ENCODE results near the gene CHID1. TPM values are rescaled to one million over a fixed set of nuclear protein-coding genes. Genes with fewer than 3 reads are reported as not detected.
A peak's percentile ranks its signal among the peaks of the same experiment; 100 is the strongest.

CHID1 gene
- total and polyA plus RNA-seq, 5 experiments from 2014 or later = 50.2 to 61.5 (median 54.7) TPM

GRCh38 chr11:847876-848275 lies 62.7 kb downstream of the CHID1 start:
- no peaks in the 10 kb centered on the region for H3K36me3 Mint-ChIP-seq
- peaks cover 0 to 7% (median 0%) of the 10 kb centered on the region in 5 donors for H3K27me3 Mint-ChIP-seq
- H3K4me1 Mint-ChIP-seq = peaks cover 9 to 32% (median 22%) of the 10 kb centered on the region in 4 donors
- no peak overlapping the region for H3K27ac Mint-ChIP-seq
- no peaks in the 10 kb centered on the region for H3K9me3 Mint-ChIP-seq
- ATAC-seq = no peak
- POLR2A ChIA-PET = interaction anchor here (0.5 to 1.7 kb wide), 8 partner anchors 10 to 203 kb away, joined by 3 to 6 read pairs (median 4); partner anchors contain the start of gene PNPLA2
- peak overlapping the region in 1 of 10 donors; percentile 75 for H3K4me3 Mint-ChIP-seq
- DNase-seq = no peak

DNA sequence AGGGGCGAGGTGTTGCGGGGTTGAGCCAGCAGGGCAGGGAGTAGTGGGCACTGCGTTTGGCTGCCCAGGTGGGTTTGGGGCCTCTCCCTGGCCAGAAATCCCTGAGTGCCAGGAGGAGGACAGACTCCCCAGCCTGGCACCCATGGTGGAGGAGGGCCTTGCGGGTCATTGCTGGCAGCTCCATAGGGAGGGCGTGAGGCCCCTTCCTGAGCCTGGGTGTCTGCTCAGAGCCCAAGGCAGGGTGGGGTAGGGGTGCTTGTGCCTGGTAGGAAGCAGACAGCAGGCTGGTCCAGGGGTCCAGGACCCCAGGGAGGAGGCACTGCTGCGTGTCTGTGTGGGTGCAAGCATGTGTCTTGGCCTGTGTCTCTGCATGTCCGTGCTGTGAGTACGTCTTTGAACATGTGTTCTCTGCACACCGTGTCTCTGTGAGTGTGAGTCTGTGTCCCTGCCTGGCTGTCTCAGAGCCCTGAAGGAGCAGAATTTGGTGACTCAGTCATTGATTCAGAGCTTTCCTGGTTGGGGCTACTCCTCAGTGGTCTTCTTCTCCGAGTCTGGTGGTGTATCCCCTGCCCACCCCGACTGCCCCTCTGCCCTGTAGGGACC lies 64.0 kb downstream of the CHID1 start:
- Mint-ChIP-seq H3K9me3 (no peaks in the 10 kb centered on the region), H3K36me3 (no peaks in the 10 kb centered on the region), H3K27ac (no peak overlapping the region), H3K4me3 (peak overlapping the region in 3 of 10 donors; percentile 13 to 62 (median 14)), H3K27me3 (peaks cover 0 to 7% (median 0%) of the 10 kb centered on the region in 5 donors), H3K4me1 (peaks cover 9 to 32% (median 24%) of the 10 kb centered on the region in 4 donors)
- POLR2A ChIA-PET = interaction anchor here (0.8 to 1.2 kb wide), 3 partner anchors 14 to 37 kb away, joined by 3 to 4 read pairs (median 4); partner anchors contain the start of gene RPLP2
- no peak for ATAC-seq
- DNase-seq = no peak

DNA sequence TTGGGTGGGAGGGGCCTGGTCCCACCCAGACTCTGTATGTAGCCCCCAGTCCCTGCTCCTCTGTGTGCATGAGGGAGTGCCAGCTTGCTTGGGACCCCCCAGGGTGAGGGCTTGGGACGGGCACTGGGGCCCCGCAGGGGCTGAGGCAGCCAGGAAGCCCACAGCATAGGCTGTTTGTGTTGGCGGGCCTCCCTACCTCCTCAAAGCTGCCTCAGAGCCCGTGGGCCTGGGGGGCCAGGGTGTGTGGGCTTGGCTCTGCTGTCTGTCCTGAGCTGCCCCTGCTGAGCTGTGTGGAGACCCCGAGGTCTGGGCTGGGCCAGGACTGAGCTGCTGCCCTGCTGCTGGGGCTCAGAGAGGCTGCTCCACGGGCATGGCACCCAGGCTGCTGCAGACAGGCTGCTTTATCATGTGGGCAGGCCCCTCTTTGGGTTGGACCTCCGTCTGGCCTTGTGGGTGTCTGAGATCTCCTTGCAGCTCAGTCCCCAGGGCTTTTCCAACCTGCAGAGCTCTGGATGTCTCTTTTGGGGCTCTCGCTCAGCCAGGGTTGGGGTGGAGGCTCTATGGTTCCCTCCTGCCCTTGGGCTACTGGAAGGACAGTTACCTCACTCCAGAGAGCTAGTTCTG lies 64.6 kb downstream of the CHID1 start:
- Mint-ChIP-seq H3K36me3 (no peaks in the 10 kb centered on the region), H3K4me1 (peaks cover 9 to 37% (median 30%) of the 10 kb centered on the region in 4 donors), H3K4me3 (peak overlapping the region in 4 of 10 donors; percentile 13 to 56 (median 20)), H3K27ac (peak overlapping the region in 5 of 10 donors; percentile 20 to 67 (median 44)), H3K27me3 (peaks cover 0 to 7% (median 0%) of the 10 kb centered on the region in 5 donors), H3K9me3 (no peaks in the 10 kb centered on the region)
- no peak for DNase-seq
- no peak for ATAC-seq
- POLR2A ChIA-PET = interaction anchor here (0.6 to 1.2 kb wide), 3 partner anchors 20 to 145 kb away, joined by 3 to 4 read pairs (median 3); partner anchors contain the start of gene RPLP2

DNA sequence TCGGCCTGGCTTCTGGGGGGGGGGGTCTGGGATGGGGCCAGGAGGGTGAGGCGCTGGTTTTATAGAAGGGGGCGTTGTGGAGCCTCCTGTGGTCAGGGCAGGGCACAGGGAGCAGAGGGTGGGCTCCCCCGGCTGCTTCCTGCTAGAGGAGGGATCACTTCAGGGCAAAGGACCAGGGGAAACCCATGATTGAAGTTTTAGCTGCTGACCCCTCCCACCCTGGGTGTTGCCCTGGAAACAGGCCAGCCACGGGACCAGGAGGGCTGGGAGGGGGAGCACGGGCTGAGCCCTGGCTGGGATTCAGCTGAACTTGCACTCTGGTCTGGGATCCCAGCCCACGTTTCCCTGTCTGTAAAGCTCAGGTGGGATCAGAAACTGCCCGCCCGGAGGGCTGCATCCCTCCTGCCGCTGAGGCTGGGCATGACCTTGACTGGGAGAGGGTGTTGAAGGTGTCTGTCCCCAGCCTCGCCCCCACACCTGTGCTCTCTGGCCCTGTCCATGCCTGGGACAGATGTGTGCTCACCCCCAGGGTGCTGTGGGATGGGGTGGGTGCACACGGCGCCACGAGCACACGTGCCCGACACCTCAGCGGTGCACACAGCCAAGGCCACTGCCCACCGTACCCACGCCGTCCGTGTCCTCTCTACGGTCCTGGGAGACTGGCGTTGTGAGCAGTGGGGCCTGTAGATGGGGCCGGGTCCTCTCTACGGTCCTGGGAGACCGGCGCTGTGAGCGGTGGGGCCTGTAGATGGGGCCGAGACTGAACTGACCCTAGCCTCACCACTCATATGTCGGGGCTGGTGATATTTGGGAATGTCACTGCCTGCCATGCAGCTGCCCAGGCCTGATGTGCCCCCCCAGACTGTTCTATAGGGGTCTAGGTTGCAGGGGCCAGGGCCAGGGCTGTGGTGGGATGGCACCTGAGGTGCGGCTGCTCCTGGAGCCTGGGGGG lies 65.6 kb downstream of the CHID1 start:
- Mint-ChIP-seq H3K4me1 (peaks cover 14 to 45% (median 40%) of the 10 kb centered on the region in 4 donors), H3K4me3 (peak overlapping the region in 9 of 10 donors; percentile 9 to 80 (median 54)), H3K27me3 (peaks cover 0 to 7% (median 0%) of the 10 kb centered on the region in 5 donors), H3K36me3 (peaks cover 0 to 3% (median 0%) of the 10 kb centered on the region in 3 donors), H3K9me3 (no peaks in the 10 kb centered on the region), H3K27ac (peak overlapping the region in 5 of 10 donors; percentile 20 to 59 (median 44))
- POLR2A ChIA-PET = interaction anchor here (0.8 to 6.2 kb wide), 5 partner anchors 8 to 35 kb away, joined by 4 to 92 read pairs (median 4); partner anchors contain the start of genes CD151, CRACR2B, PNPLA2 and RPLP2
- ATAC-seq = peak in 1 of 2 donors; percentile 24
- DNase-seq = peak in 3 of 10 donors; percentile 51 to 63 (median 56)

DNA sequence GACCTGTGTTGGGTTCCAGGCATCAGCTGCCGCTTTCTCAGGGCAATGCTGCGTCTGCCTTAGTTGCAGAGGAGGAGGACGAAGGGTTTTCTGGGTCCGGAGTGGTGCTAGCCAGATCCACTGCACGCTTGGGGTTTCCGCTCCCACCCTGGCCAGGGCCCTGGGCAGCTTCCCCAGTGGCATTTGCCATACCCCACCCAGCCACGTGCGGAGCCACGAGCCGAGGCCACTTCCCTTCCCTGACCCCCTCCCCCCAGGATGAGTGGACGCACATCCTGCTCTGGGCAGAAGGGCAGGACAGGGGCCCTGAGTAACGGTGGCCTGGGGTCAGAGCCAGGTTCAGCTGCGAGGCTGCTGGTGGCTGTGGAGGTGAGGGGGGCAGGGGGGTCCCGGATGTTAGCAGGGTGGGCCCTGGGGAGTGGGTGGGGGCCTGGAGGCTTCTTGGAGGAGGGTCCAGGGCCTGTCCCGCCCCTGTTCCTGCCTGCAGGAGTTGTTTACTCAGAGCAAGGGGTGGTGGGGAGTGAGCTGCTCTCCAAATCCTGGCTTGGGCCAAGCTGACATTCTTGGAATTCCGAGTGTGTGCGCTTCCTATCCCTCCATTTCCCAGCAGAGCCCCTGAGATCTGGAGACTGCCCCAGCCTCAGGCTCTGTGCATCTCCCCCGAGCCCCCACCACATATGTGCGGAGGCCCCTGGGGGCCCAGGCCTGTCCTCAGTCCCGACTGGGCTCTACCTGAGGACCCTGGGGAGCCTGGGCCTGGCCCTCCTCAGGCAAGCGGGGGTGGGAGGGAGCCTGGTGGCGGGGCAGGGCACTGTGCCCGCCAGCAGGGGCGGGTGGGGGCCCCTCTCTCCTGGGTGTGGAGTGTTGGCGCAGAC lies 66.6 kb downstream of the CHID1 start:
- POLR2A ChIA-PET = interaction anchor here (1.0 to 6.2 kb wide), 7 partner anchors 7 to 67 kb away, joined by 4 to 92 read pairs (median 10); partner anchors contain the start of genes CD151, CHID1, CRACR2B and PNPLA2
- peaks cover 11 to 47% (median 41%) of the 10 kb centered on the region in 4 donors for H3K4me1 Mint-ChIP-seq
- no peak for DNase-seq
- peak overlapping the region; percentile 68 to 90 (median 79) for H3K4me3 Mint-ChIP-seq
- H3K36me3 Mint-ChIP-seq = peaks cover 0 to 7% (median 0%) of the 10 kb centered on the region in 3 donors
- H3K27ac Mint-ChIP-seq = peak overlapping the region; percentile 44 to 79 (median 70)
- H3K9me3 Mint-ChIP-seq = no peaks in the 10 kb centered on the region
- peak in 1 of 2 donors; percentile 9 for ATAC-seq
- peaks cover 0 to 4% (median 0%) of the 10 kb centered on the region in 5 donors for H3K27me3 Mint-ChIP-seq

- H3K4me3 Mint-ChIP-seq = peak overlapping the region; percentile 68 to 90 (median 79)
- H3K36me3 Mint-ChIP-seq = peaks cover 0 to 9% (median 0%) of the 10 kb centered on the region in 3 donors
- H3K4me1 Mint-ChIP-seq = peaks cover 11 to 41% (median 36%) of the 10 kb centered on the region in 4 donors
- ATAC-seq = peak in 1 of 2 donors; percentile 14
- POLR2A ChIA-PET = interaction anchor here (0.6 to 6.2 kb wide), 15 partner anchors 9 to 280 kb away, joined by 3 to 92 read pairs (median 4); partner anchors contain the start of genes AP2A2, CD151, CHID1 and CRACR2B
- H3K27ac Mint-ChIP-seq = peak overlapping the region in 9 of 10 donors; percentile 44 to 79 (median 71)
- no peak for DNase-seq
- H3K9me3 Mint-ChIP-seq = no peaks in the 10 kb centered on the region
- H3K27me3 Mint-ChIP-seq = peaks cover 0 to 1% (median 0%) of the 10 kb centered on the region in 5 donors
Measured at GRCh38 chr11:843086-843734, 67.4 kb downstream of the CHID1 start.

DNA sequence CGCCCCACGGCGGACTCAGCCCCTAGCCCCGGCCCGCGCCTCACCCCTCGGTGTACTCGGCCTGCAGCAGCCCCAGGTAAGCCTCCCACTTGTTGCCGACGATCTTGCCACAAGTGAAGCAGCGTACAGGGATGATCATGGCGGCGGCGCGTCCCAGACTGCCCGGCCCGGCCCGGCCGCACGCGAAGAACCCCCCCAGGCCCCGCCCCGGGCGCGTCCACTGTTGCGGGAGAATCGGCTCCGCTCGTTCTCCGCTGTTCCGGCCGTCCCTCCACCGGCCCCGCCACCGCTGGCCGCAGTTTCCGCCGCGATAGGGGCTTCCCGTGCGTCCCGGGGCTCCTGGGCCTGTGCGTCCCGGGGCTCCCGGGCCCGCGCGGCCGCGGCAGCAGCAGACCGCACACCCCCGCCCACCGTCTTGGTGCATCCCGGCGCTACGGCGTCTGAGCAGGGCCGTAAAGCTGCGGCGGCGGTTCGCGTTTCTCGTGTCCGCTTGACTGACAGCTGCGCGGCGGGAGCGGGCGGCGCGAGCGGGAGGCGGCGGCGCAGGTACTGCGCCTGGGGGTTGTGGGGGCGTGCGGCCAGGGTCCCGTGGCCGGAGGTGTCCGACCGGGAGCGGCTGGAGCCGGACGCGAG lies 68.1 kb downstream of the CHID1 start, which contains the start of the genes POLR2L and TSPAN4:
TSS of gene POLR2L (minus strand) at position 160 of the 633 bp plus-strand sequence. CDS start at position 139, 21 bp downstream.
TSS of gene TSPAN4 (plus strand) at position 483 of the 633 bp plus-strand sequence. CDS start 7,453 bp downstream, outside the sequence.
- Mint-ChIP-seq H3K9me3 (no peaks in the 10 kb centered on the region), H3K36me3 (peaks cover 0 to 9% (median 0%) of the 10 kb centered on the region in 3 donors), H3K4me1 (peaks cover 11 to 41% (median 36%) of the 10 kb centered on the region in 4 donors), H3K27ac (peak within 1 kb of the TSS in 9 of 10 donors; percentile 62 to 83 (median 75)), H3K27me3 (peaks cover 0 to 1% (median 0%) of the 10 kb centered on the region in 5 donors), H3K4me3 (peak within 1 kb of the TSS; percentile 78 to 91 (median 85))
- POLR2A ChIA-PET = interaction anchor here (0.9 to 6.2 kb wide), 14 partner anchors 8 to 279 kb away, joined by 3 to 92 read pairs (median 6); partner anchors contain the start of genes CD151, CHID1, CRACR2B and PHRF1
- peak; percentile 78 to 81 for ATAC-seq
- DNase-seq = peak; percentile 68 to 98 (median 84)

GRCh38 chr11:841981-842369 lies 68.6 kb downstream of the CHID1 start:
- Mint-ChIP-seq H3K36me3 (peaks cover 0 to 9% (median 0%) of the 10 kb centered on the region in 3 donors), H3K9me3 (no peaks in the 10 kb centered on the region), H3K27me3 (peaks cover 0 to 1% (median 0%) of the 10 kb centered on the region in 5 donors), H3K4me3 (peak overlapping the region; percentile 78 to 91 (median 84)), H3K27ac (peak overlapping the region in 9 of 10 donors; percentile 59 to 83 (median 71)), H3K4me1 (peaks cover 11 to 42% (median 36%) of the 10 kb centered on the region in 4 donors)
- DNase-seq (no peak), ATAC-seq (peak in 1 of 2 donors; percentile 4)
- POLR2A ChIA-PET = interaction anchor here (0.6 to 6.2 kb wide), 8 partner anchors 8 to 69 kb away, joined by 3 to 92 read pairs (median 10); partner anchors contain the start of genes CD151, CHID1, CRACR2B and PNPLA2

- ATAC-seq = no peak
- Mint-ChIP-seq H3K4me3 (peak overlapping the region in 9 of 10 donors; percentile 48 to 91 (median 80)), H3K27ac (peak overlapping the region in 2 of 10 donors; percentile 38 to 46), H3K27me3 (no peaks in the 10 kb centered on the region), H3K9me3 (no peaks in the 10 kb centered on the region), H3K4me1 (peaks cover 11 to 41% (median 30%) of the 10 kb centered on the region in 4 donors), H3K36me3 (peaks cover 0 to 9% (median 0%) of the 10 kb centered on the region in 3 donors)
- POLR2A ChIA-PET = interaction anchor here (1.2 to 6.2 kb wide), 6 partner anchors 10 to 42 kb away, joined by 3 to 92 read pairs (median 7); partner anchors contain the start of genes CD151, CRACR2B and PNPLA2
- DNase-seq = no peak
Measured at GRCh38 chr11:839875-840617, 70.6 kb downstream of the CHID1 start.

All from naive thymus-derived CD8-positive, alpha-beta T cell (primary cell).